ENCODE measurements around the gene STUB1.

Gene STUB1

DNA sequence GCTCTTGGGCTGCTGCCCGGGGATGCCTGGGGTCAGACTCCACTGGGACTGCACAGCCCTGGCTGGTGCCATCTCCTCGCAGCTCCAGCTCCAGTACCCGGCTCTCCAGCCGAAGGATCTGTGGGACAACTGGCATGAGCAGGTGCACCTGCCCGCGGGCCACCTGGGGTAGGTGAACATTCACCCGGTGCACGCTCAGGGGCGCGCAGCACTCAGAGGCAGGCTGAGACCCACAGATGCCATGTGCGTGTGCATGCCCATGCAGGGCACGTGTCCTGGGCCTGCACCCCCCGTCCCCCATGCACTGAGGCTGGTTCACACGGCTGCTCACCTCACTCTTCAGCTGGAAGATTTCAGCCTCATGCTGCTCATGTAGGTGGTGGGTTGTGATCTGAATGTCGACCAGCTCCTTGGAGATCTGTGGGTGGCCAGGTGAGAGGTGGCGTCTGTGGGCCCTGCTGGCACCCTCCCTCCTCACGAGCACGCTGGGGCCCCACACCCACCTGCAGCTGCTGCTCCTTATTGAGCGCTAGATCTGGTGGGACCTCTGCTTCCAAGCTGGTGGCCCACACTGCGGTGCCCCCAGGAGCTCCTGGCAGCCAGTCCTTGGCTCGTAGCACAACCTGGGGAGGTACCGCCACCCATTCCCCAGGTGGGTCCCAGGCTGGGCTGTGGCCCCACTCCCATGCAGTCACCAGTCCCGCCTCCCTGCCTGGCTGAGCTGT is 45.4 kb downstream of the STUB1 start:
- Histone ChIP-seq H3K4me3 (ENCODE audit: low read length in 2 of 2) (no peak overlapping the region), H3K27ac (ENCODE audit: low read depth in 2 of 2, low read length in 2 of 2) (no peak overlapping the region), H3K9ac (ENCODE audit: low read depth in 1 of 2, low read length in 2 of 2) (no peak overlapping the region), H3K9me3 (ENCODE audit: control insufficient read depth in 2 of 2, low read length in 2 of 2) (no peaks in the 10 kb centered on the region), H3K27me3 (ENCODE audit: control insufficient read depth in 2 of 2, insufficient read depth in 2 of 2, low read length in 2 of 2) (peaks cover 9 to 22% of the 10 kb centered on the region in 2 donors), H3K36me3 (ENCODE audit: control insufficient read depth in 2 of 2, insufficient read depth in 2 of 2, low read length in 2 of 2) (peaks cover 0 to 4% of the 10 kb centered on the region in 2 donors), H3K4me1 (ENCODE audit: control insufficient read depth in 2 of 2, insufficient read depth in 2 of 2, low read length in 2 of 2) (peaks cover 18 to 28% of the 10 kb centered on the region in 2 donors)

DNA sequence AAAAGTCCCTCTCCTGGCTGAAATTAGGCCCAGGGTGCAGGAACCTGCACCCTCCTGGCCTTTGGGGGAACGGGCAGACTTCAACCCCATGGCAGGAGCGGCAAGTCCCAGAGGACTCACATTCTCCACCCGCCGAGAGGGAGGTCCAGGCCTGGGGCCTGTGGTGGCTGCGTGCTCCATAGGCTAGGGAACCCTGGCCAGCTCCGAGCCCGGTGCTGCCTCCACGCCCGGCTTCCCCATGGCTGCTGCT is 45.9 kb downstream of the STUB1 start:
- Histone ChIP-seq H3K4me3 (ENCODE audit: low read length in 2 of 2) (no peak overlapping the region), H3K9me3 (ENCODE audit: control insufficient read depth in 2 of 2, low read length in 2 of 2) (no peaks in the 10 kb centered on the region), H3K36me3 (ENCODE audit: control insufficient read depth in 2 of 2, insufficient read depth in 2 of 2, low read length in 2 of 2) (peaks cover 0 to 6% of the 10 kb centered on the region in 2 donors), H3K27ac (ENCODE audit: low read depth in 2 of 2, low read length in 2 of 2) (no peak overlapping the region), H3K9ac (ENCODE audit: low read depth in 1 of 2, low read length in 2 of 2) (no peak overlapping the region), H3K27me3 (ENCODE audit: control insufficient read depth in 2 of 2, insufficient read depth in 2 of 2, low read length in 2 of 2) (peaks cover 9 to 22% of the 10 kb centered on the region in 2 donors), H3K4me1 (ENCODE audit: control insufficient read depth in 2 of 2, insufficient read depth in 2 of 2, low read length in 2 of 2) (peaks cover 16 to 26% of the 10 kb centered on the region in 2 donors)

DNA sequence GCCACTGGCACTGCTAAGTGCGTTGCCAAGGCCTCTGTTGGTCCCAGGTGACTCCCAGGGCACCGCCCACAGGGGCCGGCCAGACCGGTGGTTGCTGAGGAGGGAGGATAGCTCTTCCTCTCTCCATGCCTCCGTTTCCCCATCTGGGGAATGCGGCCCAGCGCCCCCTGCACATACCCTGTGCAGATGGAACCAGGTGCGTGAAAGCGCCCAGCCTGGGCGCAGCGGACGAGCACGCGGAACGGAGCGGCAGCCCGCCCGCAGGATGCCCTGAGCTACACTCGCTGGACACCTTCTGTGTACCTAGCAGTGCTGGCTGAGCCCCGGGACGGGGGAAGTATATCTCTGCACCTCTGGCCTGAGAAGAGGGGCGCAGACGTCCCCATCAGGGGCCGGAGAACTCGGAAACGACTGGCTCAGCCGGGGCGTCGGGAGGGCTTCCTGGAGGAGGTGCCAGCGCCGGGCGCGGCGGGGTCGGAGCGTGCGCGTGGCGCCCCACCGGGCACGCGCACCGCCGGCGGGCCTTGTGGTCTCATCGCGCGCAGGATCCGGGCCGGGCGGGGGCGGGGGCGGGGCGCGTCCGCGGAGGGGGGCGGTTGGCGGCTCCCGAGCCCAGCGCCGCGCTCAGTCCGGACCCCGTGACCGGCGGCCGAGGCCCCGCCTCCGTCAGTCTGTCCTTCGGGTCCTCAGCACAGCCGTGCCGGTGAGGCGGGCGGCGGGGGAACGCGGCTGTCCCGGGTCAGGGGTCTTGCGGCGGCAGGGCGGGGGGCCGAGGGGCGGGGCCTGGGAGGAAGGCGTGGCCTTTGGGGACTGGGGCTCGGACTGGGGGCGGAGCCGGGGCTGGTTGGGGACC is 46.5 kb downstream of the STUB1 start, which contains the start of the genes CCDC78 and HAGHL:
Gene CCDC78, minus strand, starts transcription at position 6 of the 853 bp plus-strand sequence. CDS start 76 bp downstream, outside the sequence.
Gene HAGHL, plus strand, starts transcription at position 669 of the 853 bp plus-strand sequence. CDS start 404 bp downstream, outside the sequence.
- H3K27ac ChIP-seq (ENCODE audit: low read depth in 2 of 2, low read length in 2 of 2): no peak within 1 kb of the TSS
- H3K9me3 ChIP-seq (ENCODE audit: control insufficient read depth in 2 of 2, low read length in 2 of 2): no peaks in the 10 kb centered on the region
- H3K9ac ChIP-seq (ENCODE audit: low read depth in 1 of 2, low read length in 2 of 2): peak within 1 kb of the TSS in 1 of 2 donors; percentile 32
- H3K27me3 ChIP-seq (ENCODE audit: control insufficient read depth in 2 of 2, insufficient read depth in 2 of 2, low read length in 2 of 2): peaks cover 9 to 22% of the 10 kb centered on the region in 2 donors
- peaks cover 2 to 6% of the 10 kb centered on the region in 2 donors for H3K36me3 ChIP-seq (ENCODE audit: control insufficient read depth in 2 of 2, insufficient read depth in 2 of 2, low read length in 2 of 2)
- peaks cover 13 to 22% of the 10 kb centered on the region in 2 donors for H3K4me1 ChIP-seq (ENCODE audit: control insufficient read depth in 2 of 2, insufficient read depth in 2 of 2, low read length in 2 of 2)
- peak within 1 kb of the TSS; percentile 52 to 66 for H3K4me3 ChIP-seq (ENCODE audit: low read length in 2 of 2)

DNA sequence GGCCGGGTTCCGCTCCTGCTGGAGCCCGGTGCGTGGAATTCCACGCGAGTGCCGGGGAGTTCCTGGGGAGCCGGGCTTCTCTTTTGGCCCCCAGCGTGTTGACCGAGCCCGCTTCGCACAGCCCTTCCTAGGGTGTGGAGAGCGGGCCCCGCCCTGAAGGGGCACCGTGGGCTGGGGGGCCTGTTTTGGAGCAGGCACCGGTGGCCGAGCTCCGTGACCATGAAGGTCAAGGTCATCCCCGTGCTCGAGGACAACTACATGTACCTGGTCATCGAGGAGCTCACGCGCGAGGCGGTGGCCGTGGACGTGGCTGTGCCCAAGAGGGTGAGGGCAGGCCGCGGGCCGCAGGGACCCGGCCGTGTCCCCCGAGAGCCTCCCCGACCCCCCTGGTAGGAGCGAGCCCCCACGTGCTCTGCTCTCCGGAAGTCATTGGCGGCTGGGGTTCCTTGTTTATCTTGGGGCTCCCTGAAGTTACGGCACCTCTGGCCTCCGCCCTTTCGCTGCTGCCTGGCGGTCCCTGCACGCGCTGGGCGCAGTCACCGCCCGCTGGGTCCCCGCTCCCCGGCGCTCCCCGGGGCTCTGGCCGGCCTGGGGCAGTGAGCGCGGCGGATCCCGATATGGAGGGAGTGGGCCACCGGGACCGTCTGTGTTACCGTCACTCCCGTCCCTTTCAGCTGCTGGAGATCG is 47.2 kb downstream of the STUB1 start:
- Histone ChIP-seq H3K9ac (ENCODE audit: low read depth in 1 of 2, low read length in 2 of 2) (peak overlapping the region in 1 of 2 donors; percentile 32), H3K27me3 (ENCODE audit: control insufficient read depth in 2 of 2, insufficient read depth in 2 of 2, low read length in 2 of 2) (peaks cover 9 to 22% of the 10 kb centered on the region in 2 donors), H3K4me1 (ENCODE audit: control insufficient read depth in 2 of 2, insufficient read depth in 2 of 2, low read length in 2 of 2) (peaks cover 10 to 20% of the 10 kb centered on the region in 2 donors), H3K27ac (ENCODE audit: low read depth in 2 of 2, low read length in 2 of 2) (no peak overlapping the region), H3K36me3 (ENCODE audit: control insufficient read depth in 2 of 2, insufficient read depth in 2 of 2, low read length in 2 of 2) (peaks cover 6 to 8% of the 10 kb centered on the region in 2 donors), H3K4me3 (ENCODE audit: low read length in 2 of 2) (peak overlapping the region; percentile 52 to 66), H3K9me3 (ENCODE audit: control insufficient read depth in 2 of 2, low read length in 2 of 2) (no peaks in the 10 kb centered on the region)

DNA sequence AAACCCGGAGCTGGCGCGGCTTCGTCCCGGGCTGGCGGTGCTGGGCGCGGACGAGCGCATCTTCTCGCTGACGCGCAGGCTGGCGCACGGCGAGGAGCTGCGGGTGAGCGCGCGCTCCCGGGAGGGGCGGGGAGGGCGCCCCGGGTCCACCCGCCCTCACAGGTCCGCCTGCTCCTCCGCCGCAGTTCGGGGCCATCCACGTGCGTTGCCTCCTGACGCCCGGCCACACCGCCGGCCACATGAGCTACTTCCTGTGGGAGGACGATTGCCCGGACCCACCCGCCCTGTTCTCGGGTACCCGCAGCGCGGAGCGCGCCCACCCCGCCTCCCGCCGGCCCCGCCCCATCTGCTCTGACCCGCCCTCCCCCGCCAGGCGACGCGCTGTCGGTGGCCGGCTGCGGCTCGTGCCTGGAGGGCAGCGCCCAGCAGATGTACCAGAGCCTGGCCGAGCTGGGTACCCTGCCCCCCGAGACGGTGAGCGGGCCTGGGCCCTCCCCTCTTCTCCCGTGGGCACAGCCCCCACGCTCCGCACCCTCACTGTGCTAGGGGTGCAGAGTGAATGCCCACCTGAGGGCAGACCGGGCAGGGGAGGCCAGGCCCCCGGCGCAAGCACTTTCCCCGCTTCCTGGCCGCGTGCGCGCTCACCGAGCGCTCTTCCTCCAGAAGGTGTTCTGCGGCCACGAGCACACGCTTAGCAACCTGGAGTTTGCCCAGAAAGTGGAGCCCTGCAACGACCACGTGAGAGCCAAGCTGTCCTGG is 48.1 kb downstream of the STUB1 start:
- peak overlapping the region; percentile 31 to 35 for H3K4me3 ChIP-seq (ENCODE audit: low read length in 2 of 2)
- H3K9me3 ChIP-seq (ENCODE audit: control insufficient read depth in 2 of 2, low read length in 2 of 2): no peaks in the 10 kb centered on the region
- no peak overlapping the region for H3K27ac ChIP-seq (ENCODE audit: low read depth in 2 of 2, low read length in 2 of 2)
- peaks cover 10 to 20% of the 10 kb centered on the region in 2 donors for H3K4me1 ChIP-seq (ENCODE audit: control insufficient read depth in 2 of 2, insufficient read depth in 2 of 2, low read length in 2 of 2)
- H3K9ac ChIP-seq (ENCODE audit: low read depth in 1 of 2, low read length in 2 of 2): peak overlapping the region in 1 of 2 donors; percentile 10
- peaks cover 12 to 13% of the 10 kb centered on the region in 2 donors for H3K36me3 ChIP-seq (ENCODE audit: control insufficient read depth in 2 of 2, insufficient read depth in 2 of 2, low read length in 2 of 2)
- peaks cover 9 to 22% of the 10 kb centered on the region in 2 donors for H3K27me3 ChIP-seq (ENCODE audit: control insufficient read depth in 2 of 2, insufficient read depth in 2 of 2, low read length in 2 of 2)

DNA sequence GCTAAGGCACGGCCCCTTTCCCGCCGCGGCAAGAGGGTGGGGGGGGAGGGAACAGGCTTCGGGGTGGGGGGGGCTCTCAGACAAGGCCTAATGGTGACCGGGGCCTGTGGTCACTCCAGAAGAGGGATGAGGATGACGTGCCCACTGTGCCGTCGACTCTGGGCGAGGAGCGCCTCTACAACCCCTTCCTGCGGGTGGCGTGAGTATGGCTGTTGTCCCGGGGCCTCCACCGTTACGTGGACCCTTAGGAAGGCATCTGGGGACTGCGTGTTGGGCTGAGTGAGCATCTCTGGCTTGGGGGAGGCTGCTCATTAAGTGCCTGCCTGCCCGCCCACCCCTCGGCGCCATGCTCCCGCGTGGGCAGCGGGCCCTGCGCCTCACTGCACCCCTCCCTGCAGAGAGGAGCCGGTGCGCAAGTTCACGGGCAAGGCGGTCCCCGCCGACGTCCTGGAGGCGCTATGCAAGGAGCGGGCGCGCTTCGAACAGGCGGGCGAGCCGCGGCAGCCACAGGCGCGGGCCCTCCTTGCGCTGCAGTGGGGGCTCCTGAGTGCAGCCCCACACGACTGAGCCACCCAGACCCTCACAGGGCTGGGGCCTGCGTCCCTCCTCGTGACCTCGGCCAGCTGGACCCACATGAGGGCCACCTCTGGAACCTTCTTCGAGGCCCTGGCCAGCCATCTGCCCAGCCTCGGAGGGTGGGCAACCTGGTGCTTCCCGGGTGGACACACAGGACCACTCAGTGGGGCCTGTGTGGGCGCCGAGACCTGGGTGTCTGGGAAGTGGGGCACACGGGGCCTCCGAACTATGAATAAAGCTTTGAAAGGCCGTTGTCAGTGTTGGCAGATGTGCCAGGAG is 48.9 kb downstream of the STUB1 start:
- Histone ChIP-seq H3K27me3 (ENCODE audit: control insufficient read depth in 2 of 2, insufficient read depth in 2 of 2, low read length in 2 of 2) (peaks cover 9 to 22% of the 10 kb centered on the region in 2 donors), H3K9me3 (ENCODE audit: control insufficient read depth in 2 of 2, low read length in 2 of 2) (no peaks in the 10 kb centered on the region), H3K9ac (ENCODE audit: low read depth in 1 of 2, low read length in 2 of 2) (no peak overlapping the region), H3K27ac (ENCODE audit: low read depth in 2 of 2, low read length in 2 of 2) (no peak overlapping the region), H3K4me3 (ENCODE audit: low read length in 2 of 2) (no peak overlapping the region), H3K36me3 (ENCODE audit: control insufficient read depth in 2 of 2, insufficient read depth in 2 of 2, low read length in 2 of 2) (peaks cover 20 to 21% of the 10 kb centered on the region in 2 donors), H3K4me1 (ENCODE audit: control insufficient read depth in 2 of 2, insufficient read depth in 2 of 2, low read length in 2 of 2) (peaks cover 10 to 20% of the 10 kb centered on the region in 2 donors)

DNA sequence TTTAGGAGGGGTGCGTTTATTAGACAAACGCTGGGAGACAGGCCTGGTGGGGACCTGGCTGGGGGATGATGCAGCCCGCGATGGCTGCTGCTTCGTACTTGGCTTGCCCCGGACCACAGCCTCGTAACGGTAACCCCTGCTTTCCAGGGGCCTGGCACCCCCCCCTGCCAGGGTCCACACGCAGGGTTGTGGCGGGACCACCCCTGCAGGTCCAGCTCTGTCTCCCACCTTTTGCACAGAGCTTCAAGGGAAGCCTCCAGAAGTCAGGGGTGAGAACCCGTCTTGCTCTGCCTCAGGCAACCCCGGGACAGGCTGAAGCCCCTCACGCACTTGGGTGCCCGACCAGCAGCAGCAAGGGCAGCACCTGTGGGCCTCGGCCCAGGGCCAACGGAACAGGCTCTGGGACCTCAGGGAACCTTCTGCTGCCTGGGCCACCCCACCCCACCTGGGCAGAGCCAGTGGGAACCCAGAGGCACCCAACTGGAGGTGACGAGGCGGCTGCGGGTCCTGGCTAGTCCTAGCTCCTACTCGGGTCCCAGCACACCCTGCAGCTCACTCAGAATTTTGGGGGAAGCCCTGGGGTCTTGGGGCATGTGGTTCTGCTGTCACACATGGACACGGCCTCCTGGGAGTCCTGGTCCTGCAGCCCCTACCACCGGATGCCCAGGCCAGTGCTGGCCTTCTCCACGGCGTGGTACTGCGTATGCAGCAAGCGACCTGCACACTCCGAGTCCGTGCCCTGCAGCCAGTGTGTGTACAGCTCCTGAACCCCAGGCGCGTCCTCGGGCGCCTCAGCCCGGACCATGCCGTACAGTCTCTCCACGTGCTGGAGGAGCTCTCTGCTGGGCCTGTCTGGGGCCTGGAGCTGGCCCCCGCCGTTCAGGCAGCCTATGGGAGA is 49.8 kb downstream of the STUB1 start:
- H3K27ac ChIP-seq (ENCODE audit: low read depth in 2 of 2, low read length in 2 of 2): no peak overlapping the region
- H3K4me3 ChIP-seq (ENCODE audit: low read length in 2 of 2): no peak overlapping the region
- H3K36me3 ChIP-seq (ENCODE audit: control insufficient read depth in 2 of 2, insufficient read depth in 2 of 2, low read length in 2 of 2): peaks cover 27 to 28% of the 10 kb centered on the region in 2 donors
- no peak overlapping the region for H3K9ac ChIP-seq (ENCODE audit: low read depth in 1 of 2, low read length in 2 of 2)
- peaks cover 9 to 22% of the 10 kb centered on the region in 2 donors for H3K27me3 ChIP-seq (ENCODE audit: control insufficient read depth in 2 of 2, insufficient read depth in 2 of 2, low read length in 2 of 2)
- peaks cover 10 to 20% of the 10 kb centered on the region in 2 donors for H3K4me1 ChIP-seq (ENCODE audit: control insufficient read depth in 2 of 2, insufficient read depth in 2 of 2, low read length in 2 of 2)
- no peaks in the 10 kb centered on the region for H3K9me3 ChIP-seq (ENCODE audit: control insufficient read depth in 2 of 2, low read length in 2 of 2)

DNA sequence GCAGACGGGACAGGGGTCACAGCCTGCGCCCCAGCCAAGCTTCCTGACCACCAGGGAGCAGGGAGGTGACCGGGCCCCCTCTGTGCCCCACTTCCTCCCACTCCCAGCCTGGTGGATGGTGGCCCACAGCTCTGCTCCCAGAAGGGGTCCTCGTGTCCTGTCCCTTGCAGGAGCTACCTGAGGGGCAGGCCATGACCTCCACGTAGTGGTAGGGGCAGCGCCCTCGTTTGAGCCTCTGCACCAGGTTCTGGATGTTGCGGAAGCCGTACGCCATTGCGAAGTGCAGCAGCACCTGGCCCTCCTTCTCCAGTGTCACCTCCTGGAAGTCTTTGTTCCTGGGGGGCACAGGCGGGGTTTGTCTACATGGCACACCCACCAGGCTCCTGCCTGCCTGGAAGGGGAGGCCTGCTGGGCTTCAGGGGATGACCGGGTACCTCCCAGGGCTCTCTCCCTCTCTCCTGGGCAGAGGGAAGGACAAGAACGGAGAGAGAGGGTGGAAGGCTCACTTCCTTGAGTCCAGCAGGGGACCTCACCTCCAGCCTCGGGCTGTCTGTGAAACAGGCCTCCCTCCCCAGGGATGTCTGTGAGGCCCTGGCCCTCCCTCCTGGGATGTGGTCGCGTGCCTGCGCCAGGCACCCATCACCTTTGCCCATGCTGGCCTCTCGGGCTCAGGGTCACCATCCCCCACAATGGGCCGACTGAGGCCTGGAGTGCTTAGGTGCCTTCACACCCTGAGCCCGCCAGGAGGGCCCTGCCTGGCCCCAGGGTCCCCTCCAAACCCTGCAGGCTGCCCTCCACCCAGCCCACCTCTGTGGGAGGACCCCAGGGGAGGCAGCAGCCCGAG is 50.7 kb downstream of the STUB1 start:
- H3K36me3 ChIP-seq (ENCODE audit: control insufficient read depth in 2 of 2, insufficient read depth in 2 of 2, low read length in 2 of 2): peaks cover 32 to 33% of the 10 kb centered on the region in 2 donors
- no peak overlapping the region for H3K27ac ChIP-seq (ENCODE audit: low read depth in 2 of 2, low read length in 2 of 2)
- H3K4me1 ChIP-seq (ENCODE audit: control insufficient read depth in 2 of 2, insufficient read depth in 2 of 2, low read length in 2 of 2): peaks cover 10 to 17% of the 10 kb centered on the region in 2 donors
- no peaks in the 10 kb centered on the region for H3K9me3 ChIP-seq (ENCODE audit: control insufficient read depth in 2 of 2, low read length in 2 of 2)
- no peak overlapping the region for H3K9ac ChIP-seq (ENCODE audit: low read depth in 1 of 2, low read length in 2 of 2)
- peaks cover 4 to 14% of the 10 kb centered on the region in 2 donors for H3K27me3 ChIP-seq (ENCODE audit: control insufficient read depth in 2 of 2, insufficient read depth in 2 of 2, low read length in 2 of 2)
- no peak overlapping the region for H3K4me3 ChIP-seq (ENCODE audit: low read length in 2 of 2)
